GM12878 (cell line): ENCODE results near the gene B3GNT7. TPM values are rescaled to one million over a fixed set of nuclear protein-coding genes. Genes with fewer than 3 reads are reported as not detected.
"Not testable (repeated sequence)": the region's sequence is repeated elsewhere in the genome, so short reads cannot be mapped to it uniquely, and the experiment has no call there.

Source experiments
- ATAC-seq: fragments of 200-7000 bp; cut with Tn5 transposase; 3 replicates; pipeline ENCODE4 v1.9.1; 2020; ENCODE audit warnings: mild to moderate bottlenecking, moderate library complexity
- BruUV-seq: library from RNA; stranded (reverse); fragments of 400-500 nt; replicated peaks from 2 replicates; lab custom pipeline; 2021; lab: Mats Ljungman, UMichigan
- CTCF ChIA-PET: fragments of 300-600 bp; sonication (Branson Sonifier 250); formaldehyde crosslinking; extraction: SDS; loops from one replicate; lab custom pipeline; 2021; ENCODE audit warnings: inconsistent platforms; lab: Yijun Ruan, JAX
- POLR2A ChIA-PET: fragments of 350-600 bp; formaldehyde crosslinking; extraction: SDS; loops from one replicate; lab custom pipeline; 2021; ENCODE audit warnings: inconsistent platforms; lab: Charles Lee
- RAD21 ChIA-PET: fragments of 300-600 bp; sonication (Branson Sonifier 250); formaldehyde crosslinking; loops from one replicate; lab custom pipeline; 2023; ENCODE audit warnings: antibody characterized with exemption; ENCODE audit not compliant: unreplicated experiment; lab: Charles Lee
- SMC1A ChIA-PET: fragments of 300-600 bp; sonication (Branson Sonifier 250); formaldehyde crosslinking; loops from one replicate; lab custom pipeline; 2023; ENCODE audit not compliant: unreplicated experiment, uncharacterized antibody; lab: Charles Lee
- DNase-seq: peaks from one replicate; pipeline ENCODE4 v3.0.0-alpha.2; 2011; ENCODE audit warnings: low read depth, low spot score
- FAIRE-seq: peaks from 3 replicates; lab custom pipeline; 2011; peaks lifted over from hg19 to GRCh38; lab: Jason Lieb, UNC
- H2AFZ ChIP-seq: 2 replicates; pipeline ENCODE4 v1.6.0; 2011; ENCODE audit warnings: low read depth, low read length, control low read depth; ENCODE audit not compliant: control insufficient read depth
- H3K27ac ChIP-seq: 2 replicates; pipeline ENCODE4 v1.5.1; 2011; ENCODE audit warnings: control low read depth; ENCODE audit not compliant: control insufficient read depth, insufficient read depth
- H3K27me3 ChIP-seq, 2 experiments: replicated peaks in 1 of 2; 2 replicates each; pipeline versions ENCODE4 v1.6.0 to v1.6.1; 2011; ENCODE audit warnings: low read length in 1 of 2; ENCODE audit not compliant: control insufficient read depth in 2 of 2, insufficient read depth in 2 of 2
- H3K36me3 ChIP-seq, 2 experiments: 2 replicates each; pipeline ENCODE4 v1.5.1; 2011; ENCODE audit warnings: low read length in 1 of 2; ENCODE audit not compliant: control insufficient read depth in 2 of 2, insufficient read depth in 2 of 2
- H3K4me1 ChIP-seq: 2 replicates; pipeline ENCODE4 v1.6.1; 2011; ENCODE audit warnings: mild to moderate bottlenecking, low read length, moderate library complexity, mixed read lengths; ENCODE audit not compliant: control insufficient read depth, insufficient read depth
- H3K4me2 ChIP-seq: 2 replicates; pipeline ENCODE4 v1.6.0; 2011; ENCODE audit warnings: control low read depth; ENCODE audit not compliant: control insufficient read depth, insufficient read depth
- H3K4me3 ChIP-seq: fragments of 200-600 bp; sonication (generic); 2 replicates; pipeline ENCODE4 v1.5.1; 2016
- H3K79me2 ChIP-seq: 2 replicates; pipeline ENCODE4 v1.6.0; 2011; ENCODE audit warnings: low read length; ENCODE audit not compliant: control insufficient read depth, insufficient read depth
- H3K9ac ChIP-seq: 2 replicates; pipeline ENCODE4 v1.8.0; 2011; ENCODE audit warnings: low read length, control low read depth, mixed read lengths; ENCODE audit not compliant: control insufficient read depth, insufficient read depth
- H3K9me3 ChIP-seq: replicated peaks from 3 replicates; pipeline ENCODE4 v1.5.1; 2011; ENCODE audit warnings: mild to moderate bottlenecking, low read length; ENCODE audit not compliant: control insufficient read depth, insufficient read depth
- H4K20me1 ChIP-seq: 2 replicates; pipeline ENCODE4 v1.6.0; 2011; ENCODE audit not compliant: control insufficient read depth, insufficient read depth
- NFYA ChIP-seq: IDR thresholded peaks from 2 replicates; pipeline ENCODE4 v1.6.1; 2011; ENCODE audit warnings: low read depth, mild to moderate bottlenecking, low read length, improper control_type of control experiment, borderline replicate concordance
- NR2C1 ChIP-seq: fragments of 450-650 bp; IDR thresholded peaks from 2 replicates; pipeline ENCODE4 v1.6.1; 2017; ENCODE audit warnings: antibody characterized with exemption, mild to moderate bottlenecking, moderate library complexity
- PAX8 ChIP-seq: fragments of 450-650 bp; IDR thresholded peaks from 2 replicates; pipeline ENCODE4 v1.6.1; 2017; ENCODE audit warnings: mild to moderate bottlenecking, moderate library complexity
- SMAD5 ChIP-seq: IDR thresholded peaks from 2 replicates; pipeline ENCODE4 v1.6.1; 2016; ENCODE audit warnings: antibody characterized with exemption, low read depth
- SREBF1 ChIP-seq: IDR thresholded peaks from 2 replicates; pipeline ENCODE4 v1.6.1; 2012; ENCODE audit warnings: mild to moderate bottlenecking, low read length
- YBX1 ChIP-seq: fragments of 450-650 bp; IDR thresholded peaks from 2 replicates; pipeline ENCODE4 v1.6.1; 2016; ENCODE audit warnings: antibody characterized with exemption
- WGBS: methylation state at CpG from one replicate; pipeline ENCODE4 v1.1.6; 2016; ENCODE audit warnings: low lambda C conversion rate; ENCODE audit not compliant: insufficient replicate concordance, insufficient coverage; ENCODE audit errors: missing lambda C conversion rate; 5-methylcytosine and 5-hydroxymethylcytosine counted together
- in situ Hi-C: fragments of 300-500 bp; cut with MboI; formaldehyde crosslinking; loops from 9 replicates; pipeline ENCODE4 v1.14.3; 2018; ENCODE audit warnings: mixed read lengths
- intact Hi-C: fragments of 100-400 bp; cut with micrococcal nuclease; formaldehyde crosslinking; loops from one replicate; pipeline ENCODE4 v1.14.2; 2022; ENCODE audit not compliant: unreplicated experiment
- polyA plus RNA-seq, 11 experiments: library from polyadenylated mRNA; depleted of rRNA in 4 of 11; unstranded in 6 of 11; stranded (reverse) in 5 of 11; fragments of >200 nt; fragmentation: Nextera tagmentation in 4 of 11; fragmentation: Illumina TruSeq in 1 of 11; extraction: Ambion mirVana in 4 of 11; extraction: Trizol in 1 of 11; gene quantifications; 1 replicate in 1 of 11; 2 replicates in 10 of 11; pipeline versions ENCODE4 v1.2.1 to v1.2.3, GENCODE V29; 2011 to 2016; ENCODE audit warnings: inconsistent platforms in 2 of 11, missing spikeins in 2 of 11, low read depth in 1 of 11
- total RNA-seq, 4 experiments: library from RNA; depleted of rRNA in 3 of 4; stranded (reverse); fragments of >200 nt in 3 of 4; fragmentation: Illumina TruSeq in 1 of 4; extraction: Trizol in 1 of 4; gene quantifications; 2 replicates each; pipeline versions ENCODE4 v1.2.1 to v1.2.3, GENCODE V29; 2013 to 2021
- TF ChIP-seq, protein P1 (sequence below): IDR thresholded peaks from 2 replicates; pipeline ENCODE4 v1.6.1; 2011; ENCODE audit warnings: borderline replicate concordance, low read depth, mild to moderate bottlenecking, moderate library complexity, mixed read lengths, low read length; ENCODE audit not compliant: insufficient read depth; ENCODE audit errors: extremely low read length
- TF ChIP-seq, protein P2 (sequence below): fragments of 450-650 bp; IDR thresholded peaks from 2 replicates; pipeline ENCODE4 v1.6.1; 2016; ENCODE audit warnings: mild to moderate bottlenecking, moderate library complexity, borderline replicate concordance

The B3GNT7 gene
- total and polyA plus RNA-seq, 10 of the 15 experiments (the other 5 are each of a cell fraction or from before 2014, with no cell fraction given) = 0.91 to 12.6 (median 3.7) TPM

DNA sequence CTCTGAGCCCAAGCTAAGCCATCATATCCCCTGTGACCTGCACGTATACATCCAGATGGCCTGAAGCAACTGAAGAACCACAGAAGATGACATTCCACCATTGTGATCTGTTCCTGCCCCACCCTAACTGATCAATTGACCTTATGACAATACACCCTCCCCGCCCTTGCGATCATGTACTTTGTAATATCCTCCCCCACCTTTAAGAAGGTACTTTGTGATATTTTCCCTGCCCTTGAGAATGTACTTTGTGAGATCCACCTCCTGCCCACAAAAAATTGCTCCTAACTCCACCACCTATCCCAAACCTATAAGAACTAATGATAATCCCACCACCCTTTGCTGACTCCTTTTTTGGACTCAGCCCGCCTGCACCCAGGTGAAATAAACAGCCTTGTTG lies 34.9 kb downstream of the B3GNT7 start:
- POLR2A ChIA-PET, H3K4me2 ChIP-seq, FAIRE-seq, H3K36me3 ChIP-seq, ATAC-seq, in situ Hi-C loops, CTCF ChIA-PET, H3K4me1 ChIP-seq, H3K9me3 ChIP-seq, H2AFZ ChIP-seq, H3K4me3 ChIP-seq, H3K9ac ChIP-seq, RAD21 ChIA-PET, intact Hi-C loops, H3K79me2 ChIP-seq, BruUV-seq, H3K27ac ChIP-seq, H3K27me3 ChIP-seq, DNase-seq, H4K20me1 ChIP-seq: not testable (repeated sequence)
- WGBS = 75% methylated on average over 4 of the region's 4 CpGs
- SMC1A ChIA-PET = interaction anchor here (1.6 kb wide), 1 partner anchor 30 kb away, joined by 4 read pairs; no protein-coding TSS in a partner anchor

DNA sequence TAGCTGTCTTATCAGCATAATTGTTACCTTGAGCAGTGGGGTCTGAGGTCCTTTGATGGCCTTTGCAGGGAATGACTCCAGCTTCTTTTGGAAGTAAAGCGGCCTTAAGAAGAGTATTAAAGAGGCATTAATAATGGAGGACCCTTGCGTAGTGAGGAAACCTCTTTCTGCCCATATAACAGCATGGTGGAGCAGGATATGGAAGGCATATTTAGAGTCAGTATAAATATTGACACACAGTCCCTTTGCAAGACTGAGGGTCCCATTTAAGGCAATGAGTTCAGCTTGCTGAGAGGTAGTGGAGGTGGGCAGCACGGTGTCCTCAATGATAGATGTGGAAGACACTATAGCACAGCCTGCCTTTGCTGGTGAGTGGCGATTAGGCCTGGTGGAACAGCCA lies 36.1 kb downstream of the B3GNT7 start:
- CTCF ChIA-PET = no interaction called here
- Histone ChIP-seq H2AFZ (no peak overlapping the region), H3K27ac (no peak overlapping the region), H3K4me1 (peaks cover 7% of the 10 kb centered on the region), H3K9ac (no peak overlapping the region)
- SMC1A ChIA-PET = interaction anchor here (0.6 kb wide), 1 partner anchor 26 kb away, joined by 3 read pairs; no protein-coding TSS in a partner anchor
- intact Hi-C loops = no loop called here
- RAD21 ChIA-PET = no interaction called here
- no TSS peak for BruUV-seq
- POLR2A ChIA-PET = no interaction called here
- WGBS = 46% methylated on average over 4 of the region's 4 CpGs
- TF ChIP-seq NFYA (no peak), NR2C1 (no peak), SMAD5 (no peak), YBX1 (no peak), SREBF1 (no peak), PAX8 (no peak)
- TF ChIP-seq, protein P1, sequence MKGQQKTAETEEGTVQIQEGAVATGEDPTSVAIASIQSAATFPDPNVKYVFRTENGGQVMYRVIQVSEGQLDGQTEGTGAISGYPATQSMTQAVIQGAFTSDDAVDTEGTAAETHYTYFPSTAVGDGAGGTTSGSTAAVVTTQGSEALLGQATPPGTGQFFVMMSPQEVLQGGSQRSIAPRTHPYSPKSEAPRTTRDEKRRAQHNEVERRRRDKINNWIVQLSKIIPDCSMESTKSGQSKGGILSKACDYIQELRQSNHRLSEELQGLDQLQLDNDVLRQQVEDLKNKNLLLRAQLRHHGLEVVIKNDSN = no peak
- TF ChIP-seq, protein P2, sequence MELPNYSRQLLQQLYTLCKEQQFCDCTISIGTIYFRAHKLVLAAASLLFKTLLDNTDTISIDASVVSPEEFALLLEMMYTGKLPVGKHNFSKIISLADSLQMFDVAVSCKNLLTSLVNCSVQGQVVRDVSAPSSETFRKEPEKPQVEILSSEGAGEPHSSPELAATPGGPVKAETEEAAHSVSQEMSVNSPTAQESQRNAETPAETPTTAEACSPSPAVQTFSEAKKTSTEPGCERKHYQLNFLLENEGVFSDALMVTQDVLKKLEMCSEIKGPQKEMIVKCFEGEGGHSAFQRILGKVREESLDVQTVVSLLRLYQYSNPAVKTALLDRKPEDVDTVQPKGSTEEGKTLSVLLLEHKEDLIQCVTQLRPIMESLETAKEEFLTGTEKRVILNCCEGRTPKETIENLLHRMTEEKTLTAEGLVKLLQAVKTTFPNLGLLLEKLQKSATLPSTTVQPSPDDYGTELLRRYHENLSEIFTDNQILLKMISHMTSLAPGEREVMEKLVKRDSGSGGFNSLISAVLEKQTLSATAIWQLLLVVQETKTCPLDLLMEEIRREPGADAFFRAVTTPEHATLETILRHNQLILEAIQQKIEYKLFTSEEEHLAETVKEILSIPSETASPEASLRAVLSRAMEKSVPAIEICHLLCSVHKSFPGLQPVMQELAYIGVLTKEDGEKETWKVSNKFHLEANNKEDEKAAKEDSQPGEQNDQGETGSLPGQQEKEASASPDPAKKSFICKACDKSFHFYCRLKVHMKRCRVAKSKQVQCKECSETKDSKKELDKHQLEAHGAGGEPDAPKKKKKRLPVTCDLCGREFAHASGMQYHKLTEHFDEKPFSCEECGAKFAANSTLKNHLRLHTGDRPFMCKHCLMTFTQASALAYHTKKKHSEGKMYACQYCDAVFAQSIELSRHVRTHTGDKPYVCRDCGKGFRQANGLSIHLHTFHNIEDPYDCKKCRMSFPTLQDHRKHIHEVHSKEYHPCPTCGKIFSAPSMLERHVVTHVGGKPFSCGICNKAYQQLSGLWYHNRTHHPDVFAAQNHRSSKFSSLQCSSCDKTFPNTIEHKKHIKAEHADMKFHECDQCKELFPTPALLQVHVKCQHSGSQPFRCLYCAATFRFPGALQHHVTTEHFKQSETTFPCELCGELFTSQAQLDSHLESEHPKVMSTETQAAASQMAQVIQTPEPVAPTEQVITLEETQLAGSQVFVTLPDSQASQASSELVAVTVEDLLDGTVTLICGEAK = no peak
- TF ChIP-seq, all 136 proteins: peak for 0
- Histone ChIP-seq H3K36me3 (no peaks in the 10 kb centered on the region), H3K4me3 (no peak overlapping the region), H4K20me1 (no peaks in the 10 kb centered on the region), H3K4me2 (no peak overlapping the region), H3K27me3 (no peaks in the 10 kb centered on the region), H3K9me3 (peaks cover 6% of the 10 kb centered on the region; the same call in 2 of the 3 replicates), H3K79me2 (no peaks in the 10 kb centered on the region)
- DNase-seq (no peak), ATAC-seq (no peak), FAIRE-seq (no peak)
- in situ Hi-C loops = no loop called here
